CD4-positive, alpha-beta memory T cell (primary cell): ENCODE data around the gene MSI1. TPM values are rescaled to one million over a fixed set of nuclear protein-coding genes. Genes with fewer than 3 reads are reported as not detected.

Experiments
- CTCF ChIA-PET: fragments of 350-600 bp; sonication (Branson Sonifier 250); formaldehyde crosslinking; loops from one replicate; lab custom pipeline; 2021; ENCODE audit warnings: inconsistent platforms; ENCODE audit not compliant: partially characterized antibody; lab: Charles Lee
- POLR2A ChIA-PET: fragments of 350-600 bp; sonication (Branson Sonifier 250); formaldehyde crosslinking; loops from one replicate; lab custom pipeline; 2021; ENCODE audit not compliant: partially characterized antibody; lab: Charles Lee
- DNase-seq, 5 donors: peaks; one replicate each; pipeline versions ENCODE4 v3.0.0 to v3.0.0-alpha.2; 2020 to 2022; ENCODE audit warnings: mixed read lengths in 1 of 5
- H3K27ac ChIP-seq: one replicate; pipeline ENCODE4 v1.7.0; 2013; ENCODE audit warnings: low read depth, low read length
- H3K27me3 ChIP-seq: 2 replicates; pipeline ENCODE4 v1.7.0; 2013; ENCODE audit warnings: mild to moderate bottlenecking, low read length, moderate library complexity; ENCODE audit not compliant: insufficient read depth
- H3K36me3 ChIP-seq: 2 replicates; pipeline ENCODE4 v1.7.0; 2013; ENCODE audit warnings: mild to moderate bottlenecking, low read length, moderate library complexity; ENCODE audit not compliant: insufficient read depth
- H3K4me1 ChIP-seq: 2 replicates; pipeline ENCODE4 v1.7.0; 2013; ENCODE audit warnings: mild to moderate bottlenecking, low read length, moderate library complexity; ENCODE audit not compliant: insufficient read depth
- H3K4me3 ChIP-seq, 2 donors: one replicate each; pipeline ENCODE4 v1.7.0; 2013; ENCODE audit warnings: low read length in 2 of 2, mild to moderate bottlenecking in 1 of 2
- H3K9me3 ChIP-seq, 2 donors: one replicate each; pipeline ENCODE4 v1.7.0; 2013; ENCODE audit warnings: low read length in 2 of 2, control low read depth in 1 of 2; ENCODE audit not compliant: control insufficient read depth in 1 of 2
- H3K27ac Mint-ChIP-seq, 7 donors: one replicate each; pipeline ENCODE4 v1.8.0; 2020 to 2021; ENCODE audit warnings: mixed read lengths in 7 of 7, mild to moderate bottlenecking in 6 of 7, inconsistent platforms in 3 of 7, moderate library complexity in 3 of 7
- H3K27me3 Mint-ChIP-seq, 2 donors: one replicate each; pipeline ENCODE4 v1.8.0; 2020 to 2021; ENCODE audit warnings: mixed read lengths in 2 of 2
- H3K36me3 Mint-ChIP-seq, 2 donors: one replicate each; pipeline ENCODE4 v1.8.0; 2020 to 2021; ENCODE audit warnings: mixed read lengths in 2 of 2, inconsistent platforms in 1 of 2, mild to moderate bottlenecking in 1 of 2
- H3K4me1 Mint-ChIP-seq, 4 donors: one replicate each; pipeline ENCODE4 v1.8.0; 2020 to 2021; ENCODE audit warnings: mixed read lengths in 4 of 4, mild to moderate bottlenecking in 1 of 4
- H3K4me3 Mint-ChIP-seq, 8 donors: one replicate each; pipeline ENCODE4 v1.8.0; 2020 to 2021; ENCODE audit warnings: mixed read lengths in 8 of 8, mild to moderate bottlenecking in 7 of 8, moderate library complexity in 6 of 8, inconsistent platforms in 3 of 8
- H3K9me3 Mint-ChIP-seq, 8 donors: one replicate each; pipeline ENCODE4 v1.8.0; 2020 to 2021; ENCODE audit warnings: mixed read lengths in 8 of 8, mild to moderate bottlenecking in 5 of 8, inconsistent platforms in 3 of 8, moderate library complexity in 1 of 8
- intact Hi-C: fragments of 100-400 bp; cut with micrococcal nuclease; formaldehyde crosslinking; loops from one replicate; pipeline ENCODE4 v1.15.1; 2023
- polyA plus RNA-seq, 2 donors: library from polyadenylated mRNA; unstranded; fragments of 300-500 nt; fragmentation: Illumina TruSeq; gene quantifications; one replicate each; pipeline ENCODE4 v1.2.3, GENCODE V29; 2021
- total RNA-seq, 2 experiments: library from RNA; stranded (reverse); gene quantifications; one replicate each; pipeline ENCODE4 v1.2.3, GENCODE V29; 2021

Gene MSI1
- total and polyA plus RNA-seq, 4 experiments from 2014 or later: not detected

DNA sequence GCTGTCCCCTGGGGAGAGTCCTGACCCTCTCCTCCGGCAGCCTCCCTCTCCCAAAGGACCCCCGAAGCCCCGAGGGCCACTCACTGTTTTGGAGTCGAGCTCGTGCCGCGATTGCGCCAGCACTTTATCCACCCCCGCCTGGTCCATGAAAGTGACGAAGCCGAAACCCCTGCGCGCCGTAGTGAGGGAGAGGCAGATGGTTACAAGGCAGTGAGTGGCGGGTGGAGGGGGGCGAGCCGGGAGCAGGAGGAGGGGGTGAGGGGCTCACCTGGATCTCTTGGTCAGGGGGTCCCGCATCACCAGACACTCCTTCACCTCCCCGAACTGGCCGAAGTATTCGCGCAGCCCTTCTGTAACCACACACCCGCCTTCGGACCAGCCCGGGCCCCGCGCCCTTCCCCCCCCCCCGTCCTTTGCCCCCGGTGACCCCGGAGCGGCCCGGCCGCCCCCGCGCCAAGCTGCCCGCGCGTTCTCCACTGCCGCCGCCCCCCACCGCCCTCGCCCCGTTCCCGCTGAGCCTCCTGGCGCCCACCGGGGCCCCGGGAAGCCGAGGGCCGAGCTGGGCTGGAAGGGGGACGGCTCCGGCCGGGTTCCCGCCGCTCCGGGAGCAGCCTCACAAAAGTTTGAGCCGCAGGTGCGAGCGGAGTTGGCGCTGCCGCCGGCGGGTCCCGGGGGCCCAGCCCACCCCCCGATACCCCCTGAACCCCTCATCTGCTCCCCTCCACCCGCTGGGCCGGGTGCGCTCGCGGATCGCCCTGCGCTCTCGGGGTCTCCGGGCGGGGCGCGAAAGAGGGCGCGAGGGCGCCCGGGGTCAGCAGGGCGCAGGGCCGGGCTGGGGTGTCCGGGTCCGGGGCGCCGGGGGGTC, 808 bp downstream of the MSI1 start:
- intact Hi-C loops: no loop called here
- peaks cover 15% of the 10 kb centered on the region for H3K4me1 ChIP-seq
- H3K27me3 ChIP-seq: peaks cover 34% of the 10 kb centered on the region
- DNase-seq: no peak
- no peak overlapping the region for H3K27ac Mint-ChIP-seq
- H3K27me3 Mint-ChIP-seq: peaks cover 64 to 78% of the 10 kb centered on the region in 2 donors
- H3K27ac ChIP-seq: no peak overlapping the region
- ChIA-PET POLR2A (no interaction called here), CTCF (interaction anchor here (2.4 kb wide), 1 partner anchor 14 kb away, joined by 9 read pairs; no protein-coding TSS in a partner anchor)
- no peak overlapping the region for H3K4me3 ChIP-seq
- peaks cover 4 to 28% (median 10%) of the 10 kb centered on the region in 4 donors for H3K4me1 Mint-ChIP-seq
- peak overlapping the region; percentile 34 to 80 (median 59) for H3K4me3 Mint-ChIP-seq
- no peaks in the 10 kb centered on the region for H3K9me3 Mint-ChIP-seq
- H3K9me3 ChIP-seq: no peaks in the 10 kb centered on the region
- no peaks in the 10 kb centered on the region for H3K36me3 ChIP-seq
- H3K36me3 Mint-ChIP-seq: no peaks in the 10 kb centered on the region

DNA sequence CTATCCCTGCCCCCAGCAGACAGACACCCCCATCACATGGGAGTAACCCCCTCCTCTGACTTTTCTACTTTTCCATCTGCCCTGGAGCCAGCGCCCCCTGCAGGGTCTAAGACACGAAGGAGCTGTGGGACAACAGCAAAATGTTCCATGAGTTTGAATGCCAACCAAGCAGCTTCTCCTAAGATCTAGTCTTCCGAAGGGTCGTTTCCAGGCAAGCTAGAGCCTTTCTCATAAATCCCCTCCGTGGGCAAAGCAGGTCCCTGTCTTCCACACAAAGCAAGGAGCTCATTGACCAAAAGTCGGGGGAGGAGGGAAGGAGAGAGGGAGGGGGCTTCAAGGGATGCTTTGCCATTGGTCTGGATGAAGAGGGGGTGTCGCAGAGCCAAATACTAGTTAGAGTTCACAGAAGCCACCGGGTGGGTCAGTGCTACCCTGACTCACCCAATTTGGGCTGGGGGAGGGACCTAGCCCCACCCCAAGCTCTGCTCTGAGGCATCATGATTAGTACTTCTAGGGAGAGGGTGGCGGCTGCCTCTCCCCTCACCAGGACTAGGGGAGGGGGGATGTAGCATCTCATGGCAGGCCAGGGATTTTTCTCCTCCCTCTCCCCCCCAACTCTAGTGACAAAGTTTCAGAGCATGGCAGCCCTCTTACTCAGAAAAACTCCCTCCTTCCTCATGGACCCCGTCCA, 1.6 kb downstream of the MSI1 start:
- Histone ChIP-seq H3K9me3 (no peaks in the 10 kb centered on the region), H3K27ac (no peak overlapping the region), H3K4me3 (no peak overlapping the region), H3K36me3 (no peaks in the 10 kb centered on the region), H3K4me1 (peaks cover 15% of the 10 kb centered on the region), H3K27me3 (peaks cover 40% of the 10 kb centered on the region)
- no peak for DNase-seq
- ChIA-PET POLR2A (no interaction called here), CTCF (interaction anchor here (0.7 to 2.4 kb wide), 3 partner anchors 11 to 24 kb away, joined by 3 to 9 read pairs (median 4); no protein-coding TSS in a partner anchor)
- intact Hi-C loops: no loop called here
- Mint-ChIP-seq H3K9me3 (no peaks in the 10 kb centered on the region), H3K4me1 (peaks cover 4 to 28% (median 10%) of the 10 kb centered on the region in 4 donors), H3K27me3 (peaks cover 61 to 80% of the 10 kb centered on the region in 2 donors), H3K4me3 (peak overlapping the region; percentile 34 to 80 (median 59)), H3K27ac (peak overlapping the region in 1 of 7 donors; percentile 66), H3K36me3 (no peaks in the 10 kb centered on the region)

DNA sequence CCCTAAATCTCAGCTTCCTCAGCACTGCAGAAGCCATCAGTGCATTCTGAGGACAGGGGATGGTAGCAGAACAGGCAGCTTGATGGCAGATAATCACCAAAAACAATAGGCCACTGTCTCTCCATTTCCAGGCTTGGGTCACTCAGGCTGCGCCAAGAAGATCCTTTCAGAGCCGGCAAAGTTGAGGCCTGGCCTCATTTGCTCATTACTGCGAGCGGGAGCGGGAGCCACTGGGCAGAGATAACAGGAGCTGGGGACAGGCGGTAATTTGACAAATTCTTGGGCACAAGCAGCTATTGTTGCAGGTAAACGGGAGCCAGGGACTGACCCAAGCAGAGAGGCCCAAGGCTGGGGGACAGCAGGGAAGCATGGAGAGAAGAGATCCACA, 2.1 kb downstream of the MSI1 start:
- H3K4me1 ChIP-seq: peaks cover 15% of the 10 kb centered on the region
- H3K27ac ChIP-seq: no peak overlapping the region
- H3K36me3 ChIP-seq: no peaks in the 10 kb centered on the region
- Mint-ChIP-seq H3K9me3 (no peaks in the 10 kb centered on the region), H3K4me3 (peak overlapping the region in 6 of 8 donors; percentile 6 to 60 (median 36)), H3K27ac (no peak overlapping the region), H3K27me3 (peaks cover 64 to 80% of the 10 kb centered on the region in 2 donors), H3K4me1 (peaks cover 4 to 28% (median 10%) of the 10 kb centered on the region in 4 donors), H3K36me3 (no peaks in the 10 kb centered on the region)
- peaks cover 40% of the 10 kb centered on the region for H3K27me3 ChIP-seq
- ChIA-PET CTCF (interaction anchor here (0.7 to 2.4 kb wide), 3 partner anchors 10 to 23 kb away, joined by 3 to 9 read pairs (median 4); no protein-coding TSS in a partner anchor), POLR2A (no interaction called here)
- no peaks in the 10 kb centered on the region for H3K9me3 ChIP-seq
- DNase-seq: no peak
- intact Hi-C loops: no loop called here
- no peak overlapping the region for H3K4me3 ChIP-seq

DNA sequence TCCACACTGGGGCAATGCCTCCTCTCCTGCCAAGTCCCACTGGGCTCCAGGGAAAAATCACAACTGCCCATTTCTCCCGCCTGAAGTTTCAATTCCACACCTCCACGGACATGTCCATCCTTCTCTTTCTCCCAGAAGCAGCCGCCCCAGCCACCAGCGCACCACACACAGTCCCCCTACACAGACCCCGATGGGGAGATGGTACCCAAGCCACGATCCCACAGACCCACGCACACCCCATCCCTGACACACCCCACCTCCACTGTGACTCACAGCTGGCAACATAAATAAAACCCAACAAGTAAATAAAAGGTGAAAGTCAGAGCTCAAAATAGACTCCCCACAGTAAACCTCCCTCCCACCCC, 2.6 kb downstream of the MSI1 start:
- H3K9me3 Mint-ChIP-seq: no peaks in the 10 kb centered on the region
- H3K27ac ChIP-seq: no peak overlapping the region
- peaks cover 39% of the 10 kb centered on the region for H3K27me3 ChIP-seq
- H3K4me1 Mint-ChIP-seq: peaks cover 4 to 28% (median 10%) of the 10 kb centered on the region in 4 donors
- intact Hi-C loops: no loop called here
- H3K4me3 ChIP-seq: no peak overlapping the region
- ChIA-PET CTCF (interaction anchor here (2.4 kb wide), 1 partner anchor 12 kb away, joined by 9 read pairs; no protein-coding TSS in a partner anchor), POLR2A (no interaction called here)
- no peak for DNase-seq
- no peak overlapping the region for H3K27ac Mint-ChIP-seq
- H3K36me3 Mint-ChIP-seq: no peaks in the 10 kb centered on the region
- peaks cover 15% of the 10 kb centered on the region for H3K4me1 ChIP-seq
- peak overlapping the region in 1 of 8 donors; percentile 60 for H3K4me3 Mint-ChIP-seq
- peaks cover 61 to 74% of the 10 kb centered on the region in 2 donors for H3K27me3 Mint-ChIP-seq
- H3K36me3 ChIP-seq: no peaks in the 10 kb centered on the region
- no peaks in the 10 kb centered on the region for H3K9me3 ChIP-seq

DNA sequence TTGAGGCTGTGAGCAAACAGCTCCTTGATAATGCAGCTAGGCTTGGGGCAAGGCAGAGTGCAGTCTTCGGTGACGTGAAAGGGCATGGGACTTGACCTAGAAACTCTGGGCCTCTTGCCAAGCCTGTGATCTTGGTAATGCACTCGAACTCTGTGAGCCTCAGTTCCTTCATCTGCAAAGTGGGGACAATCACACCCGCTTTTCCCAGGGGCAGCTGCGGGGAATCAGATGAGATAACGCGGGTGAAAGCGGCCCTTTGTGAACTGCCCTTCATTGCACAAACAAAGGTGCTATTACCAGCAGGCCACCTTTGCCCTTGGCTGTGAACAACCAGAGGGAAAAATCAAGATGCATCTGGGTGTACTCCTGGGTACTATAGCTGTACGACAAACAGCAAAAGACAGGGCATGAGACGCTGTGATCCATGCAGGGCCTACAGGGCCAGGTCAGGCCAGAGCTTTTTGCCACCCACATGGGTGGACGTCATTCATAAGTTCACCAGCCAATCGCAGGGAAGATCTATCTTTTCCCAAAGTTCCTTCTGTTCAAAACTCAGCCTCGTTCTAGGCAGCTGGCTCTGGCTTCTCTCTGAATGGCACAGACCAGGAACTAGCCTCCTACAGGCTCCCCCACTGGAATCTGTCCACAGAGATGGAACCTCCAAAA, 3.2 kb downstream of the MSI1 start:
- Histone ChIP-seq H3K4me3 (no peak overlapping the region), H3K27ac (no peak overlapping the region), H3K9me3 (no peaks in the 10 kb centered on the region), H3K27me3 (peaks cover 34% of the 10 kb centered on the region), H3K4me1 (peaks cover 15% of the 10 kb centered on the region), H3K36me3 (no peaks in the 10 kb centered on the region)
- no peak overlapping the region for H3K27ac Mint-ChIP-seq
- no peak for DNase-seq
- POLR2A ChIA-PET: no interaction called here
- no peaks in the 10 kb centered on the region for H3K36me3 Mint-ChIP-seq
- H3K4me3 Mint-ChIP-seq: no peak overlapping the region
- intact Hi-C loops: no loop called here
- CTCF ChIA-PET: interaction anchor here (1.2 to 2.4 kb wide), 2 partner anchors 12 to 64 kb away, joined by 3 to 9 read pairs; no protein-coding TSS in a partner anchor
- peaks cover 2 to 26% (median 10%) of the 10 kb centered on the region in 4 donors for H3K4me1 Mint-ChIP-seq
- no peaks in the 10 kb centered on the region for H3K9me3 Mint-ChIP-seq
- peaks cover 56 to 69% of the 10 kb centered on the region in 2 donors for H3K27me3 Mint-ChIP-seq

DNA sequence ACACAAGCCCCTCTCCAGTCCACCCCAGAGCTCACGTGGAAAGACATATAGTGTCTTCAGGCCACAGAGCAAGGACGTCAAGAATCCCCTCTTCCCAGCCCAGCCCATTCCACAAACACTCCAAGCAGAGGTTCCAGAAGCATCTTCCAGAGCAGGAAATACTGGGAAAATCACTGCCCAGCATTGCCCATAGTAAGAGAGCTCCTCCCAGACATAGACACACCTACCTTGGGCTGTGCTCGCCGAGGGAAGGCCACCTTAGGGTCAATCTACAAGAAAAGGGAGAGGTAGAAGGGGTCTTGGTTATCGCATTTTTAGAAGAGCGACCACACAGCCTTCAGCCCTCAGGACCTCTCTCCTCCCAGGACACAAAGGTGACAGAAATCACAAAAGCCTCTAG, 4.5 kb downstream of the MSI1 start:
- no peak overlapping the region for H3K27ac Mint-ChIP-seq
- ChIA-PET CTCF (interaction anchor here (1.2 kb wide), 1 partner anchor 66 kb away, joined by 3 read pairs; no protein-coding TSS in a partner anchor), POLR2A (no interaction called here)

More for the DNA sequence above, 4.5 kb downstream of the MSI1 start:
- Histone ChIP-seq H3K27me3 (peaks cover 21% of the 10 kb centered on the region), H3K36me3 (no peaks in the 10 kb centered on the region), H3K9me3 (no peaks in the 10 kb centered on the region), H3K4me1 (peaks cover 9% of the 10 kb centered on the region), H3K27ac (no peak overlapping the region), H3K4me3 (no peak overlapping the region)
- Mint-ChIP-seq H3K9me3 (no peaks in the 10 kb centered on the region), H3K4me3 (no peak overlapping the region), H3K27me3 (peaks cover 49 to 69% of the 10 kb centered on the region in 2 donors), H3K4me1 (peaks cover 2 to 13% (median 4%) of the 10 kb centered on the region in 4 donors), H3K36me3 (no peaks in the 10 kb centered on the region)
- DNase-seq: no peak
- intact Hi-C loops: no loop called here
